Skin of body (tissue), 3 donors: Measurements from ENCODE around the gene SUGP1. TPM values are rescaled to one million over a fixed set of nuclear protein-coding genes. Genes with fewer than 3 reads are reported as not detected.

Experiments
- DNase-seq: peaks from one replicate; lab custom pipeline; 2025; lab: John Stamatoyannopoulos, UW
- small RNA-seq: library from RNA; depleted of rRNA; stranded (forward); fragments of <200 nt; gene quantifications from one replicate; pipeline ENCODE3, GENCODE V24; 2014; ENCODE audit warnings: low replicate concordance
- total RNA-seq: library from RNA; depleted of rRNA; stranded (reverse); fragments of >200 nt; gene quantifications from one replicate; pipeline ENCODE4 v1.2.3, GENCODE V29; 2014

SUGP1 gene
- total RNA-seq, 1 donor from 2014 or later: 26.6 TPM

DNA sequence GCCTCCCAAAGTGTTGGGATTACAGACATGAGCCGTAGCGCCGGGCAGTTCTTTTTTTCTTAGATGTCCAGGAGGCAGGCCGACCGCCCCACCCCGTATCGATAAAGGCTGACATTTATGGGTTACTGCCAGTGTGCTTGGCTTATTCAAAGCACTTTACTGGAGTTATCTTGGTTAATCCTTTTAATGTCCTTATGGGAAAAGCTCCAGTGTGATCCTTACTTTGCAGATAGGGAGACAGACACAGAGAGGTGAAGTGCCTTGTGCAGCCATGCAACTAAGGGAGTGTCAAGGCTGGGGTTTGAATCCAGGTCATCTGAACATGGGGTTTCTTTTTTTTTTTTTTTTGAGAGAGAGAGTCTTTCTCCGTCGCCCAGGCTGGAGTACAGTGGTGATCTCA lies 89.3 kb downstream of the SUGP1 start:
- DNase-seq: no peak

DNA sequence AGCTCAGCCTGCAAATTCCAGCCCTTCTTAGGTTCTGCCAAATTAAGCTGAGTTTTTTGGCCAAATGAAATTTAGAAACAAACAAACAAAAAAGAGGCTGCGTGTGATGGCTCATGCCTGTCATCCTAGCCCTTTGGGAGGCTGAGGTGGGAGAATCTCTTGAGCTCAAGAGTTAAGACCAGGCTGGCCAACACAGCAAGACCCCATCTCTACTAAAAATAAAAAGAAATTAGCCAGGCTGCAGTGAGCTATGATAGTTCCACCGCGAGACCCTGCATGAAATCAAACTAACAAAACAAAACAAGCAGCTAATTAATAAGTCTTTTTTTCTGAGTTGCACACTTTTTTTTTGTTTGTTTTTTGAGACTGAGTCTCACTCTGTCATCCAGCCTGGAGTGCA lies 90.6 kb downstream of the SUGP1 start:
- no peak for DNase-seq

DNA sequence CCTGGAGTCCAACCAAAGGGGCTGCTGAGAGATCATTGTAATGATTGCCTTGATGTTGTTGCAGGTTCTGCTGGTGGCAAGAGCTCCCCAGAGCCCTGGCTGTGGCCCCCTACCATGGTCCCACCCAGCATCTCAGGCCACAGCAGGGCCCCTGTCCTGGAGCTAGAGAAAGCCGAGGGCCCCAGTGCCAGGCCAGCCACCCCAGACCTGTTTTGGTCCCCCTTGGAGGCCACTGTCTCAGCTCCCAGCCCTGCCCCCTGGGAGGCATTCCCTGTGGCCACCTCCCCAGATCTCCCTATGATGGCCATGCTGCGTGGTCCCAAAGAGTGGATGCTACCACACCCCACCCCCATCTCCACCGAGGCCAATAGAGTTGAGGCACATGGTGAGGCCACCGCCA lies 93.1 kb downstream of the SUGP1 start:
- DNase-seq: no peak

DNA sequence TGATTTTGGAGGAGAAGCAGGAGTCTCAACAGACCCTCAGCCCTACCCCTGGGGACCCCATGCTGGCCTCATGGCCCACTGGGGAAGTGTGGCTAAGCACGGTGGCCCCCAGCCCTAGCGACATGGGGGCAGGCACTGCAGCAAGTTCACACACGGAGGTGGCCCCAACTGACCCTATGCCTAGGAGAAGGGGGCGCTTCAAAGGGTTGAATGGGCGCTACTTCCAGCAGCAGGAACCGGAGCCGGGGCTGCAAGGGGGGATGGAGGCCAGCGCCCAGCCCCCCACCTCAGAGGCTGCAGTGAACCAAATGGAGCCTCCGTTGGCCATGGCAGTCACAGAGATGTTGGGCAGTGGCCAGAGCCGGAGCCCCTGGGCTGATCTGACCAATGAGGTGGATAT lies 93.6 kb downstream of the SUGP1 start:
- no peak for DNase-seq

DNA sequence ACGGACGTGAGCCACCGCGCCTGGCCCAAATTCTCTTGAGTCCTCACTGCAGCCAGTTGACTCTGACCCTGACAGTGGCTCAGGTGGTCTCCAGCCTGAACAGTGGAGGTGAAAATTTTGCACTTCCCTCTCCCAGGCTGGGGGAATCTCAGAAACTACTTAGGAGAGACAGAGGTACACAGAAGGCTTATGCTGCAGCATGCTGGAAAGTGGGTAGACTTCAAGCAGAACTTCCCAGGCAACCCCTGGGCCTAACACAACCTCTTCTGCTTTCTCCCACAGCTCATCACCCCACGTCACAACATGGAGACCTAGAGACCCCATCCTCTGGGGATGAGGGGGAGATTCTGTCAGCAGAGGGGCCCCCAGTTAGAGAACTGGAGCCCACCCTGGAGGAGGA lies 94.1 kb downstream of the SUGP1 start:
- DNase-seq: no peak

Small RNA genes within 50 kb of the gene (small RNA-seq; reads per million reads assigned to genes)
- not detected for gene RNU6-1028P

Other genes with a start within 250 kb of the SUGP1 start
- gene TMEM161A, start 182.0 kb downstream of the SUGP1 start, total RNA-seq: 9.7 TPM
- 0.49 TPM for gene MEF2B, start 150.2 kb downstream of the SUGP1 start, total RNA-seq
- 4.9 TPM for gene BORCS8, start 128.4 kb downstream of the SUGP1 start, total RNA-seq
- gene RFXANK, start 128.3 kb downstream of the SUGP1 start, total RNA-seq: 34.1 TPM
- gene NR2C2AP, start 117.1 kb downstream of the SUGP1 start, total RNA-seq: 6.7 TPM
- gene NCAN, start 108.6 kb downstream of the SUGP1 start, total RNA-seq: 0.49 TPM
- 0.39 TPM for gene TM6SF2, start 47.2 kb downstream of the SUGP1 start, total RNA-seq
- 39.3 TPM for gene MAU2, start 320 bp upstream of the SUGP1 start, total RNA-seq
- 24.3 TPM for gene GATAD2A, start 85.2 kb upstream of the SUGP1 start, total RNA-seq
- 0.39 TPM for gene TSSK6, start 195.0 kb upstream of the SUGP1 start, total RNA-seq
- gene NDUFA13, start 195.7 kb upstream of the SUGP1 start, total RNA-seq: 102 TPM
- gene YJEFN3, start 208.4 kb upstream of the SUGP1 start, total RNA-seq: 0.69 TPM
- 0.49 TPM for gene CILP2, start 217.8 kb upstream of the SUGP1 start, total RNA-seq